Panc1 (cell line): ENCODE measurements around the gene SSNA1.

Source experiments
- CTCF ChIP-seq: fragments of 450-650 bp; IDR thresholded peaks from 2 replicates; pipeline ENCODE4 v1.5.1; 2017; ENCODE audit warnings: mild to moderate bottlenecking
- REST ChIP-seq, 2 experiments: IDR thresholded peaks; 2 replicates each; pipeline ENCODE4 v1.6.1; 2011 to 2012; ENCODE audit warnings: low read depth in 2 of 2, control low read depth in 1 of 2, low read length in 1 of 2, mild to moderate bottlenecking in 1 of 2, moderate library complexity in 1 of 2; ENCODE audit not compliant: insufficient read depth in 1 of 2

GRCh38 chr9:137195525-137196220 lies 7.2 kb downstream of the SSNA1 start:
- TF ChIP-seq REST (IDR thresholded peaks at IDR 0.05; ENCODE audit: insufficient read depth in 1 of 2, low read depth in 2 of 2, low read length in 1 of 2) (no peak), CTCF (no peak)
